ENCODE data around the gene PRX. TPM values are rescaled to one million over a fixed set of nuclear protein-coding genes. Genes with fewer than 3 reads are reported as not detected.

PRX gene
- total RNA-seq, 1 donor from 2014 or later: 2.8 TPM

DNA sequence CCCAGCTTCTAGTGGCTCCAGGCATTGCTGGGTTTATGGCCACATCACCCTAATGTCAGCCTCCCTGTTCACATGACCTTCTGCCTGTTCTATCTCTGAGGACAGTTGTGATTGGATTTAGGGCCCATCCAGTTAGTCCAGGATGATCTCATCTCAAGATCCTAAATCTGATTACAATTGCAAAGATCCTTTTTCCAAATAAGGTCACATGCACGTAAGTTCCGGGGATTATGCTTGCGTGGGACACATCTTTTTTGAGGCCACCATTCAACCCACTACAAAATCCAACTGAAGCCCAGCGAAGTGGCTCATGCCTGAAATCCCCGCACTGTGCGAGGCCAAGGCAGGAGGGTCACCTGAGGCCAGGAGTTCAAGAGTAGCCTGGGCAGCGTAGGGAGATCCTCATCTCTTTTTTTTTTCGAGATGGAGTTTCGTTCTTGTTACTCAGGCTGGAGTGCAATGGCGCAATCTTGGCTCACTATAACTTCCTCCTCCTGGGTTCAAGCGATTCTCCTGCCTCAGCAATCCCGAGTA lies 52.4 kb downstream of the PRX start:
- peaks cover 7% of the 10 kb centered on the region for H3K4me1 Mint-ChIP-seq
- H3K27me3 Mint-ChIP-seq (ENCODE audit: low read depth): no peaks in the 10 kb centered on the region
- no peak for DNase-seq (ENCODE audit: low read depth, low spot score)
- no peaks in the 10 kb centered on the region for H3K9me3 Mint-ChIP-seq
- H3K4me3 Mint-ChIP-seq: no peak overlapping the region
- TF ChIP-seq, protein P1, sequence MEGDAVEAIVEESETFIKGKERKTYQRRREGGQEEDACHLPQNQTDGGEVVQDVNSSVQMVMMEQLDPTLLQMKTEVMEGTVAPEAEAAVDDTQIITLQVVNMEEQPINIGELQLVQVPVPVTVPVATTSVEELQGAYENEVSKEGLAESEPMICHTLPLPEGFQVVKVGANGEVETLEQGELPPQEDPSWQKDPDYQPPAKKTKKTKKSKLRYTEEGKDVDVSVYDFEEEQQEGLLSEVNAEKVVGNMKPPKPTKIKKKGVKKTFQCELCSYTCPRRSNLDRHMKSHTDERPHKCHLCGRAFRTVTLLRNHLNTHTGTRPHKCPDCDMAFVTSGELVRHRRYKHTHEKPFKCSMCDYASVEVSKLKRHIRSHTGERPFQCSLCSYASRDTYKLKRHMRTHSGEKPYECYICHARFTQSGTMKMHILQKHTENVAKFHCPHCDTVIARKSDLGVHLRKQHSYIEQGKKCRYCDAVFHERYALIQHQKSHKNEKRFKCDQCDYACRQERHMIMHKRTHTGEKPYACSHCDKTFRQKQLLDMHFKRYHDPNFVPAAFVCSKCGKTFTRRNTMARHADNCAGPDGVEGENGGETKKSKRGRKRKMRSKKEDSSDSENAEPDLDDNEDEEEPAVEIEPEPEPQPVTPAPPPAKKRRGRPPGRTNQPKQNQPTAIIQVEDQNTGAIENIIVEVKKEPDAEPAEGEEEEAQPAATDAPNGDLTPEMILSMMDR (conservative IDR thresholded peaks at IDR 0.05): no peak
- no peaks in the 10 kb centered on the region for H3K36me3 Mint-ChIP-seq (ENCODE audit: low read depth)
- H3K27ac Mint-ChIP-seq (ENCODE audit: unreplicated experiment): no peak overlapping the region

DNA sequence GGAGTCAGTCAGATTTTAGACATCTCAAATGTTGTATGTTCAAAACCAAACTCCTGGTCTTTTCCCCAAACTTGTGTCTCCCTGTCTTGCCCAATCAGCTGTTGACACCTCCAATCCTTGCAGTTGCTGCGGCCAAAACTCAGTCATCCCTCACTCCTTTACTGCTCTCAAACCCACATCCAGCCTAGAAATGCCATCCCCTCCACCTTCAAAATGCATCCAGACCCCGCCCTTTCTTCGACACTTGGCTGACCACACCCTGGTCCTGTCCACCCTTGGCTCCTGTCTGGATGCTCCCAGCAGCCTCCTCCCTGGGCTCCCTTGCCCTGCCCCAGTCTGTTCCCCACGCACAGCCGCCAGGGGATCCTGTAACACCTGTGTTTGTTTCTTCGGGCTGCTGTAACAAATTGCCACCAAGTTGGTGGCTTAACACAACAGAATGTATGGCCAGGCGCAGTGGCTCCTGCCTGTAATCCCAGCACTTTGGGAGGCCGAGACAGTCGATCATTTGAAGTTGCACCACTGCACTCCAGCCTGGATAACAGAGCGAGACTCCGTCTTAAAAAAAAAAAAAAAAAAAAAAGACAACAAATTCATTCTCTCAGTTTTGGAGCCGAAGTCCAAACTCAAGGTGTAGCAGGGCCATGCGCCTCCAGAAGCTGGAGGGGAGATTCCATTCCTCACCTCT lies 53.0 kb downstream of the PRX start:
- Mint-ChIP-seq H3K9me3 (no peaks in the 10 kb centered on the region), H3K27ac (ENCODE audit: unreplicated experiment) (no peak overlapping the region), H3K4me1 (peaks cover 3% of the 10 kb centered on the region), H3K4me3 (no peak overlapping the region), H3K36me3 (ENCODE audit: low read depth) (no peaks in the 10 kb centered on the region), H3K27me3 (ENCODE audit: low read depth) (no peaks in the 10 kb centered on the region)
- TF ChIP-seq, protein P1 (conservative IDR thresholded peaks at IDR 0.05): no peak
- no peak for DNase-seq (ENCODE audit: low read depth, low spot score)

DNA sequence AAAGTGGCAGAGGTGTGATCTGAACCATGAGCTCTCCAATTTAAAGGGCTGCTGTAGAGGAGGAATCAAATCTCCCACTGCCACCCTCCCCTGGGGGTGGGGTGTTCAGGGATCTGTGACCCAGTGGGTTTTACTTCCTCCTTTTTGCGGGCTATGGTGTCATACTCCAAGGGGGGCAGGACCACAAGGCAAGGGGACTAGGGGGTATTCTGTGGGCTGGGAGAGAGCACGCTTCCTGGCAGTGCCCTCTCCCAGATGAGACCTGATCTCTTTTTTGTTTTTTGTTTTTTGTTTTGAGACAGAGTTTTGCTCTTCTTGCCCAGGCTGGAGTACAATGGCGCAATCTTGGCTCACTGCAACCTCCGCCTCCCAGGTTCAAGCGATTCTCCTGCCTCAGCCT lies 54.4 kb downstream of the PRX start:
- Mint-ChIP-seq H3K4me1 (no peaks in the 10 kb centered on the region), H3K36me3 (ENCODE audit: low read depth) (no peaks in the 10 kb centered on the region), H3K27ac (ENCODE audit: unreplicated experiment) (no peak overlapping the region), H3K9me3 (no peaks in the 10 kb centered on the region), H3K27me3 (ENCODE audit: low read depth) (no peaks in the 10 kb centered on the region), H3K4me3 (peak overlapping the region; percentile 47)
- no peak for DNase-seq (ENCODE audit: low read depth, low spot score)
- TF ChIP-seq, protein P1 (conservative IDR thresholded peaks at IDR 0.05): no peak

DNA sequence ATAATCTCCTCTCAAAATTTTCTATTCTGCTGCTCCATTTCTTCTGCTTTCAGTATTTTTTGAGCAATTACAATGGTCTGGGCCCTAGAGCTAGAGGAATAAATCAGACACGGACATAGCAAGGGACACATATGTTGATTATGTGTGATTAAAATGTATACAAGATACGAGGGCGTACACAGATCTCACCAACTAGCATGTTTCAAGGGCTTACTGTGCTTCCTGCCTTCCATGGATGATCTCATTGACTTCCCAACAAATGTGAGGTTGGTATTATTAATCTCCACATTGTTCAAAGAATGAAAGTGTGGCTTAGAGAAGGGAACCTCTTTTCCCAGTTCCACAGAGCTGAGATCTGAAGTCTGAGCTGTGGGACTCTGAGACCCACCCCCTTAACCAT lies 55.5 kb downstream of the PRX start:
- Mint-ChIP-seq H3K9me3 (no peaks in the 10 kb centered on the region), H3K4me3 (no peak overlapping the region), H3K36me3 (ENCODE audit: low read depth) (no peaks in the 10 kb centered on the region), H3K27me3 (ENCODE audit: low read depth) (no peaks in the 10 kb centered on the region), H3K27ac (ENCODE audit: unreplicated experiment) (no peak overlapping the region), H3K4me1 (no peaks in the 10 kb centered on the region)
- DNase-seq (ENCODE audit: low read depth, low spot score): no peak
- TF ChIP-seq, protein P1 (conservative IDR thresholded peaks at IDR 0.05): no peak

DNA sequence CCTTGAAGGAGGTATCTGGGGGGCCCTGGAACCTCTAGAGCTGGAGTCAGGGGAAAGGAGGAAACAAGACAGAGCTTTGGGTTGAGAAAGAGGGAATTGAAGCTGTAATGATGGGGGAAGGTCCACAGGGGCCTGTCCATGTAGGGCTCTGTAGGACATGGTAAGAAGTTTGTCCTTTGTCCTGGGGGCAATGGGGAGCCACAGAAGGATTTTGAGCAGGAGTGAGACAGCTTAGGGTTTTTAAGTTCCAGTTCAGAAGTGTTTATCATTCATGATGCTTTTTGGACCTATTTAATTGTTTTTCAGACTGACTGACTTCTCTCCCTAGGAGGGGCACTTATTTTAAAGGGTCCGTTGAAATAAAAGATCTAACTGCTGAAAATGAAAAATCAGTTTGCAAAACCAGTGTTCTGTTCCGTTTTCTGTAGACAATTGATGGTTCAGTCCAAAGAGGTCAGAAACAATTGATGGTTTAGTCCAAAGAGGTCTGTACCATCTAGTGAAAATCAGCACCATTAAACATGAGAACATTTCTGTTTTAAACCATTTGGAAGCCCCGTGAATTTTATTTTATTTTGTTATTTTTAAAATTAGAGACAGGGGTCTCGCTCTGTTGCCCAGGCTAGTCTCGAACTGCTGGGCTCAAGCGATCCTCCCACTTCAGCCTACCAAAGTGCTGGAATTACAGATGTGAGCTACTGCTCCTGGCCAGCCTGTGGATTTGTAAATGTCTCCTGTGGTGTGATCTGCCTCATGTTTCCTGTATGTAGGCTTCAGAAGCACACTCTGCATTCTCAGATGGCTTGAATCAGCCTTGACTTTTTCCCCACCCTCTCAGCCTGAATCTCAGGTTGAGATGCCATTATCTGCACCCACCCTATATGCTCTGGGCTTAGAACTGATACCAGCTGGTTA lies 56.2 kb downstream of the PRX start:
- H3K27ac Mint-ChIP-seq (ENCODE audit: unreplicated experiment): peak overlapping the region; percentile 57

More for the DNA sequence above, 56.2 kb downstream of the PRX start:
- Mint-ChIP-seq H3K4me3 (no peak overlapping the region), H3K4me1 (no peaks in the 10 kb centered on the region), H3K36me3 (ENCODE audit: low read depth) (no peaks in the 10 kb centered on the region), H3K9me3 (no peaks in the 10 kb centered on the region), H3K27me3 (ENCODE audit: low read depth) (no peaks in the 10 kb centered on the region)
- TF ChIP-seq, protein P1 (conservative IDR thresholded peaks at IDR 0.05): no peak
- DNase-seq (ENCODE audit: low read depth, low spot score): no peak
